HG03432 (cell line): ENCODE data around the gene EPHA4.

Experiments
- ATAC-seq: cut with Tn5 transposase; IDR thresholded peaks from one replicate; pipeline ENCODE4 v1.9.1; 2021; ENCODE audit warnings: mild to moderate bottlenecking, moderate library complexity; ENCODE audit not compliant: unreplicated experiment

EPHA4 gene

DNA sequence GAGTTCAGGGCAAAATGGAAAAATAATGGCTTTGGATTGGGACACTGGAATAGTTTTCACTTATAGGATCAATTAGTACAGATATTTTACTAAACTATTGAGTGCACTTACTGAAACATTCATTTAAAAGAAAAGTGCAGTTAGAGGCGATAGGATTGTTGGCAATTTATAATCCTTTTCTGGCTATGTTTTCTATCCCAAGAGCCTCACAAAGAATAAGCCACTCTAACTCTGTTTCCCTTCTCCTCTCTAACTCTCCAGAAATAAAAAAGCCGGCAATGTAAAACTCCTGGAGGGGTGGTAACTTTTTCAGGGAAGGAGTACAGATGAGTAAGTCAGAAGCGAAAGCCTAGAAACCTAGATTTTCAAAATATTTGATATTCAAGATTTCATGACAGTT is 91.3 kb downstream of the EPHA4 start:
- ATAC-seq: no peak

DNA sequence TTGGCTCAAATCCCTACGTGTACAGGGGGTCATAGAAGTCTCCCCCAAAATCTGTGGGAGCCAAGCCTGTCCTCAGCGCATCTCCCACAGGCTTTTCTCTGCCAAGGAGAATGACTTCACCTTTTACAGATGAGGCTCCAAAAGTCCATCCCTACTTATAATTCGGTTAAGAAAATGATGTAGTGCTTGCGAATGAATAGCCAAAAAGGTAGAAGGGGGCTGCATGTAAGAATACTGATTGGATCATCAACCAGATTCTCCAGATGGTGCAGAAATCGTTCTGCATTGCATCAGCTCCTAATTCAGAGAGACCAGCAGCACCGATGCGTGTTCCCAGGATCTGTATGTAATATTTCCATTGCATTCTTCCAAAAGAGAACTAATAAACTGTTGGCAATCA is 91.9 kb downstream of the EPHA4 start:
- no peak for ATAC-seq

DNA sequence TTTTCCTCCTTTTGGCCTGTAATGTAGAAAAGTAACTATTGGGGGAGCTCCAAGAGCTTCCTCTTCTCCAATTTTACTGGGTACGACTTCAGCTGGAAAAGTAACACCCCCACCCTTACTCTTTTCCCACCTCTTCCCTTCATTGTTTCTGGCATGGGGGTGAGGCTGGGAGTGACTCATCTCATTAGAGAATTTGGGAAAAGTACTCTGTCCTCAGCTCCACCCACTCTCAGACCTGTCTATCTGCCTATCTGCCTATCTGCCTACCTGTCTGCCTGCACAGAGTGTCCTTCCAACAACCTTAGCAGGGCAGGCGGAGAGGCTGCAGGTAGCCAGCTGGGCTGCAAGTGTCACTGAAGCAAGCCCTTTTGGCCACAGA is 93.6 kb downstream of the EPHA4 start:
- ATAC-seq: no peak

DNA sequence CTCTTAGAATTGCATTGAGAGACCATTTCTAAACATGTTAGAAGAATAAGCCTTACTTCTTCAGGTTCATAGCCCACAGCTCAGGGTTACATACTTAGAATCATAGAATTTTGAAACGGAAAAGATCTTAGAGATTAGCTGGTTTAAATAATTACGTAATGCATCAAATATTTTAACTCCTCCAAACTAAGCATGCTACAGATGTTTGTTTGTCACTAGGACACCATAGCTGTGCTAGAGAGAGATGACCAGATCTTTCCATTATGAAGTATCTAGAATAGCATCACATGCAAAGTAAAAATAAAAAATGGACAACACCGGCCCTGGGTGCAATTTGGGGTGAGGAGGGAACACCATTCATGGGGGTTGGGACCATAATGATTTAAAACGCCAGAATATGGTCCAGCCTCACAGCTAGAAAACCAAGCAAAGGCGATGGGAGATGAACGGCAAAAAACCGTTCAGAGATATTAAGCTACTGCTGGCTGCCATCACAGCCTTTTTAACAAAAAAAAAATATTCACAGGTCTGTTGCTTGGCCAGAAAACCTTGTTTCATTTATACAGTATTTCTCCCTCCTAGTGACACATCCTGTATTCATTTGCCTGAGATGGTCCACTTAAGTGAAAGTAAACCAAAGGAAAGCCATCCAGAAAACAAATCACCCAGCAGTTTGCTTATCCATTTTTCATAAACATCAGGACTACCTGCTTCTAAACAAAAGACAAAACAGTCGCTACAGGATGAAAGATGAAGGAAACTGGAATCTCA is 94.2 kb downstream of the EPHA4 start:
- ATAC-seq: no peak

DNA sequence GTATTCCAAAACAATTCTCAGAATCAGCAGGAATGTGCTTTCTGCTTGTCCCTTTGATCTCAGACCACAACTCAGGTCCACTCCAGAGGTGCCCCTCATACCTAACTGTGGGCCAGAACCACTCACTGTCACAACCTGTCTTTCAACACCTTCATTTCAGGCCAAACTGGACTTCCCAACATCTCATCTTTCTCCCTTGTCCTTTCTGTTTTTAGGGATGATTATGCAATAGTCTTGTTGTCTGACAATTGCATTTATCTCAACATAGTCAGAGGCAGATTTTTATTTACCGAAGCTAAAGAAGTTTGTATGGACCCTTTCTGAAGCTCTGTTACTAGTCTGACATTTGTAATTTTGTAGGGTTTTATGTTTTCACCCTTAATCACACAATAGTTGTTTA is 95.9 kb downstream of the EPHA4 start:
- no peak for ATAC-seq

DNA sequence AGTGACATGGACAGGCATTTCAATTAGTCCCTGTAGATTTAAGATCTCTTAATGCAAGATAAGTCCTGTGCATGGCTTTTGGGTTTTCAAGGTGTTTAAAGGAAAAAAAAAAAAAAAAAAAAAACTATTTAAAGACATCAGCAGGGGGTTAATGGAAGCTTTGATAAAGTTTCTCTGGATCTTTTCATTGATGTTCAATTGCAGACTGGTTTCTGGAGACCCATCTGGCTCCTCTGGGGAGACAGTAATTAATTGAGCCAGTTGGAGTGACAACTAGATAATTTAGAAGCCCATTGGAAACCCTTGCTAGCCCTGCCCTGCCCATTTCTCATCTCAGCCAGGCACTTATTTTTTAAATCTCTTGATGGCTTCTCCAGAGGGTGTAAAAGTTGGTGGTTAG is 98.7 kb downstream of the EPHA4 start:
- no peak for ATAC-seq

DNA sequence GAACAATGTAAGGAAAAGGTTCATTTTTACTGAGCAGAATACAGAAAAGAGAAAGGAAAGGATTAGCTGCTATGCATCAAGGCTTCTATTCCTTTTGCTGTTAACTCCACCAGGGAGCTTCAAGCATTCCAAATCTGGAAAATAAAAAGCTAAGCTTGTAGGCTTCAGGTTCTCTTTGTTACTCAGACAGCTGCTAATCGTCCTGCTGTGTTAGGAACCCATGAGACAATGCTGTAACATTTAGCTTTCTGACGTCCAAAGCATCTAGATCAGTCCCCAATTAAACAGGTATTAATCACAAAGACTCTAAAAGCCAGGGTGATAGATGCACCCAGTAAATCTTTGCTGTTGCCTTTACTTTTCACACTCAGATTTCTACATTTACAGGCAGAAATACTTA is 103.8 kb downstream of the EPHA4 start:
- ATAC-seq: no peak

DNA sequence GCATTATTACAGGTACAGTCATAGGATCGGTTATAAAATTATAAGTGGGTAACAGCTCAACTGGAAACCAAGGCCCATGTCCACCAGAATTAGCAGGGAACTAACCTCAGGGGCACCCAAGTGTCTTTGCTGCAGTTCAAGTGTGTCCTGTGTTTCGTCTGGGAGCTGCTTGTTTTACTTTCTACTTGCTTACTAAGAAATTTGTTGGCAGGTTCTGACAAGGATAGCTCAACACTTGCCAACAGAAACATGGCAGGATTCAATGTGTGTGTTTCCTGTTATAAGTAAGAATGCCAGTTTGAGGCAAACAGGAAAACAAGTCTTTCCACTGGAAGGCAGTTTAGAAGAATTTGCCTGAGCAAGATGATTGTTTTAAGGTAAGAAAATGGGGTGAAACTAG is 104.5 kb downstream of the EPHA4 start:
- ATAC-seq: no peak

DNA sequence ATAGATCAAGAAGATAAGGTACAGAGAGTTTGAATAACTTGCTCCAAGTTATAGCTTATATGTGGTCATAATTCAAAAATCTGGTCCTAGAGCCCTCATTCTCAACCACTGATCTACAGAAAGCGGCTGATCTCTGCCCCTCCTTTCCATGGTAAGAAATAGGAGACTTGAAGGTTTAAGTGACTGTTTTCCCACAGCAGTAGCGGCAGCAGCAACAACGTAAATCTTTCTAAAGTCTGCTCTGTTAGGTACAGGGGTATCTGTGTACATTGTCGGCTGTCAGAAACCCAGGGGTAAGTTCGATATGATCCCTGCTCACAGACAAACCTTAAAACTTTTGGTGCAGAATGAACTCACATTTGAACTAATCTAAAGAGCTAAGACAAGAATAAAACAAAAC is 105.4 kb downstream of the EPHA4 start:
- ATAC-seq: no peak

DNA sequence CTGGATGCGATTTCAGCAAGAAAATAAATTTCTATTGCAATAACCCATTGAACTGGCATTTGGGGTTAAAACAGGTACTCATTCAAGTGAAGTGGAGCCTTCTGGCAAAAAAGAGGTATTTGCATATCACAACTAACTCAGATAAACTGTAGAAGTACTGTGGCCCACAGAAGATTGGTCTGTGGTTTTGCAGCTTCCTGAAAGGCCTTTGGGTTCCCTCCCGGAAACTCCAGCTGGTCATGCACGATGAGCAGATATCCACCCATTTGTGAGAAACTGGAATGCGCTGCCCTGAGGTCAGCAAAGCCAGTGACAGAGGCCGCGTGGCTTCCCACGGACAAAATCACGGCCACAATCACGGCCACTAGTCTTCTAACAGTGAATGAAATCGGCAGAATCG is 106.3 kb downstream of the EPHA4 start:
- ATAC-seq: peak; percentile 64

DNA sequence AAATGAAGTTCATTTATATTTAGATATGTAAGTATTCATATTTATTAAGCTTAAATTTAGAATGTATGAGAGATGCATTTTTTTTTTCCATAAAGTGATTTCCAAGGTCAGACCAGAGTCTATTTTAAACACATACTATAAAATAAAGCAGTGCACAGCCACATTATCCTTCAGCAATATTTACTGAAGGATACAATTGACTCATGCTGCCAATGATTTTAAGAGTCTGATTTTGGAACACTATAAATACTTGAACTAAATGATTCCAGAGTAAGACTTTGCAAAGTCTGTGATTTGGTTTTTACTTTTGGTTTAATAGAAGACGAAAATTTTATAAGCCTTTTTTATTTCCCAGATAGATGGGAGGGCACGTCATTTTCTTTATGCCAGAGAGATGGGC is 107.1 kb downstream of the EPHA4 start:
- ATAC-seq: no peak

DNA sequence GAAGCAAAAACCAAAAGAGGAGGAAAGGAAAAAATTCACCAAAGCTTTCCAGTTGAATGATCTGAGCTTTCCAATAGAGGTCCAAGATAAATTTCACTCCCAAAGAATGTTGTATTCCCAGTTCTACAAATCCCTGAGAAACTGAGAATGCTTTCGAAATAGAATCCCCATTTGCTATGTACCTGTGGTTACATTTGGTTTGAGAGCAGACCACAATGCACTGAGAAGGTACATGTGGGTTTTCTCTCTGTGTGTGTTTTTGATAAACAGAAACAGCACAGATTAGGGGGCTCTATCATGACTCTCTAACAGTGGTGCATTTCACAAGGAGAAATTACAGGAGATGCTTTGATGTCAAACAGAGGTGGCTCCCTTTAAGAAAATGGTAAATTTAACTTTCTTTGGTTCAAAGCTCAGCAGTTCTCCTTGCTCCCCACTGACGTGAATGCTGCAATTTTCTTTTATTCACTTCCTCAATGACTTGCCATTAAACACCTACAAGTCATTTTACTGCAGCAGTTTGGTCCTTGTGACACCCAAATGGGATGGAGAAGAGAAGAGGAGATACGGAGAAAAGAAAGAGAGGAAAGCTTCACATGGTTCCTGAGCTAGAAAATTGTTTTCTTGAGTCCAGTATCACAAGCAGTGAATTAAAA is 108.7 kb downstream of the EPHA4 start:
- ATAC-seq: no peak

DNA sequence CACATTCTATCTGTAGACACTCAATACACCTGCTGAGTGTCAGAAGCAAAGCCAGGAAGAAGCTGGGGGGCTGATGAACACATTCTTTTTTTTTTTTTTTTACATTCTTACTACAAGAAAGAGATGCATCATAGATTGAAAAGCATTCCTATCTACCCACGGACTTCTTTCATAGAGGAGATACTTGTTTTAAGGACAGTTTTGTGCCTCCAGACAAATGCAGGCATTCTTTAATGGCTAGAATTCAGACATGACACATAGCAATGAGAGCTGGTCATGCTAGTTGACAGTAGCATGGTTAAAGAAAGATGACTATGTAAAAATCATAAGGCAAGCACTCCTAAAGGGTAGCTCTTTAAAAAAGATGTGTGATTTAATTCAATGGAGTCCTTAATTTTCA is 110.2 kb downstream of the EPHA4 start:
- no peak for ATAC-seq

DNA sequence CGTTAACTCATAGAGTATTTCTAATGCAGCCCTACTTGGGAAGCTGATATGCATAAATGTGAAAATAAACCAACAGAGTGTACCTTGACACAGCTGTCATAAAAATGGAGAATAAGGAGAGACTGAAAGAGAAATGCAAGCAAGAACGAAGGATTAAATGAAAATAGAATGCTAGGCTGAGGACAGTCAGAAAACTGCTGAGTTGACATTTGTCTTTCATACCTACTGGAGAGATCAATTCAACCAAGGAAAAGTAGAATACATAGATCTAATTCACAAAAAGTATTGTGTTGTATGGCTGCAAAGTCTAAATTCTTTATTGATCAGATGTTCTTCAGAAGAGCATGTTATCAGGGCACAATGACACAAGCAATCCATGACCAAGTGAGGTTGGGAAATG is 112.0 kb downstream of the EPHA4 start:
- ATAC-seq: no peak

DNA sequence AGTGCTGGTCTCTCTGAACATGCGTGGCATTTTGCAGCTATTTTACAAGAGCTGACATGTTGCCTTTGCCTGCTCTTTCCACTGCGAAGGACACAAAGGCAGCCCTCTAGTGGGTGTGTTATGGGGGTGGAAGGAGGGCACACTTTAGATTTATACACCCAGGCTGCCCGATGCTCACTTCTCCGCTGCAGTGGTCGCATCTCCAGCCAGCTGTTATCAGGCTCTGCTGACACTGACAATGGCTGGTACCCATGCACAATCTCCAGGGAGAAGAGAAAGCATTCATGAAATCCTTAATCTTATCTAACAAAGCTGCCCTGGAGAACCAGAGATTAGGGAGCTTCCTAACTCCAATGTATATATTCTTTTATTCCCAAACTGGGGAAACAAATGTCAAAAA is 113.5 kb downstream of the EPHA4 start:
- no peak for ATAC-seq

DNA sequence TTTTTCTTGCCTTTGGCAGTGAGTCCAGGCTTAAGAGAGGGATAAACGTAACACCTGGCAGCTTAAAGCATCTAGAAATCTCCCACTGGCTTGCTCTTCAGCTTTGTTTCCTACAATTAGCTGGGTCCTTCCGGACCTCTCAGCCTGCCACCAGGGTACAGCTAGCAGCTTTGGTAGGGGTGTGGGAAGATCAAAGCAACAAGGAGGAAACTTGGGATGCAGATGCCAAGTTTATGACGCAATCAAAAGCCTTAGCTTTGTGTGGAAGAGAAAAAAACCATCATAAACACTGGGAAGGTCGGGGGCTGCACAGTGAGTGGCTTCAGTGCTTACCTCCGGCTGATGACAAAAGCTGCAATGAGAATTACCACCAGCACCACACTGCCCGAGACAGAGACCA is 116.9 kb downstream of the EPHA4 start:
- no peak for ATAC-seq

DNA sequence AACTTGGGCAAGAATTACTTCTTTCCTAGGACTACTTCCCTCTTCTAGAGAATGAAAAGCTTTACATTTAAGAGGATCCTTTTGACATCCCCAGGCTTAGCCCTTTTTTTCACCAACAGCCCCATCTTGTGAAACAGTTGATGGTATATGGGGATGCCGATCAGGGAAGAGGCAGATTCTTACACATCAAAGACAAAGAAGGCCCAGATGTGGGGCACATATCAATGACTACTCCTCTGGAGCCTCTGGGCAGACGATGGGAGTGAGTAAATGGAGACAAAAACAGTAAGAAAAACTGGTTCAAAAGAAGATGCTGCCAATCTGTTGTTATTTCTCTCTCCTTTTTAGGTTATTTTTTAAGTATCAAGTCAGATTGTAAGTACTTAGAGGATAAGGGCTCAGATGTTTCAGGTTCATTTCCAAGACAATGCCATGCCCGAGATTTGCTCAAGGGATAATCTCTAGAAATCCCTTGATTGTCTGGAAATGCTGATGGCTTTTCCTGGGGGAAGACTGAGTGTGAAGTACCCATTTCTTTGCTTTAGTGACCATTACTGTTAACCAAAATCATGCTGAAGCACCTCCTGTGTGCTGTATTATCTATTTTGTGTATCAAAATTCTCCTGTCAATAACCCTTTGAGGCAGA is 117.5 kb downstream of the EPHA4 start:
- no peak for ATAC-seq

DNA sequence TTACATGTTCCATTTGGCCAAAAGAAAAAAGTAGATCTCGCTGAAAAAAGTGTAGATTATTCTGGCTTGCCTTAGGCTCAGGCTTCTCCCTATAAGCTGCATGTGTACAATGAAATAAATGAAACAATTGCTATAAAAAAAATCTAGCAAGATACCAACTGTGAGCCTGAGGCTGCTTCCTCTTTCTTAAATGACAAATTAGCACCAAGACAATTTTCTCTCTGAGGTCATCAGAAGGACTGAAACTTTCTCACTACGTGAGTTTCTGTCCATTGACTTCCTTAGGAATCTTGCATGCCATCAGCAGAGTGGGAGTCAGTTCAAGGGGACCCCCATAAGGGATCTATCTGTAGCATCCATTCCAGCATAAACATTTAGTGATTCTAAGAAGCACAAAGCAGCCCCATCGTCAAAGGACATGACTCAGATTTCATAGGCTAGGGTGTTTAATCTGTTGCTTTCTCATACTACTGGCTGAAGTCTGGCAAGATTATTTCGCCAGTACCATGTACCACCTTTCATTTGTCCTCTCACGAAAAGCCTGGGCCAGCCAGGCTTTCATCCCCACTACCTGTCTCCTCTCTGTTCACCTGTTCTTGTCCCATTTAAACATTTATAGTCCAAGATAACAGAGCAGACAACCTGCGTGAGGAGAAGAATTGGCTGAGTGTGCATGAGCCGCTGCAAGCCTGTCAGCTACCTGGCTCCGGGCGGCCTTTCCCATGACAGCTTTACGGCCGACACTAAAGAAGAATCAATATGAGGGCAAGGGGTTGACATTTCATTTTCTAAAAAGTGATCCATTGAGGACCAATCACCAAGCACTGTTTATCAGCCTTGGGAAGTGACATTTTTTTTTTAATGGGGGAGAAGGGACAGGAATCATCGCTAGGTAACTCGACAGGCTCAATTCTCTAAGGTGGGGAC is 120.0 kb downstream of the EPHA4 start:
- ATAC-seq: no peak

DNA sequence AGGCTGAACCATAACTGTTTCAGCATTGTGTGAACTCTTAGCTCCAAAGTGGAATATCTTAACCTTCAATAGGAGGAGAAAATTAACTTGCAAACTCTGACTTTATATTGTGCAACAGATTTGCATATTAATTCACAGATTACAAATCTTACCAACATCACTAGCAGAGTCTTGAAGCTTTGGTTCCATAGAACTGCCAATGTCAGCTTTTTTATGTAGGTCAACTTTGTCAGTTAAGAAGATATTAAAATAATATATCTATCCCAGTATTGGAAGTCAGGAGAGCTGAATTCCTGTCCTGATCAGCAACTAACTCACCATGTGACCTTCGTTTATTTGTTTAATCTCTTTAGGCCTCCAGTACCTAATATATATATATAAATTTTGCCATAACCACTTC is 121.8 kb downstream of the EPHA4 start:
- no peak for ATAC-seq

DNA sequence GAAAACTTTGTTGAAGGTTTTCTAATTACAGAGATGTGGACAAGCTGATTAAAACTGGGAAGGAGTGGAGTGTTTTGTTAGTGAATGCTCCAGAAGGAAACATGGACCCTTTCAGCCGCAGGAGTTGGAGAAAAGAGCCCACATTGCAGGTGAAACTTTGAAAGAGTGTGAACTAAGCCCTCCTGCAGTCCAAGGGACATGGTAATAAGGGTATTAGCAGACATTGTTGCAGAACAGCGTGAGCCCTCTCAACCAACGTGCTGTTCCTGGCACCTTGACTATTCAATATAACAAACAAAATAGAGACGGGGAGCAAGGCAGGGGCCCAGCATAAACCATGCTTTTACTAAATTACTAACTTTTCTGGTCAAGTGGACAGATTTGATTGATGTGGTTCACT is 122.7 kb downstream of the EPHA4 start:
- no peak for ATAC-seq

DNA sequence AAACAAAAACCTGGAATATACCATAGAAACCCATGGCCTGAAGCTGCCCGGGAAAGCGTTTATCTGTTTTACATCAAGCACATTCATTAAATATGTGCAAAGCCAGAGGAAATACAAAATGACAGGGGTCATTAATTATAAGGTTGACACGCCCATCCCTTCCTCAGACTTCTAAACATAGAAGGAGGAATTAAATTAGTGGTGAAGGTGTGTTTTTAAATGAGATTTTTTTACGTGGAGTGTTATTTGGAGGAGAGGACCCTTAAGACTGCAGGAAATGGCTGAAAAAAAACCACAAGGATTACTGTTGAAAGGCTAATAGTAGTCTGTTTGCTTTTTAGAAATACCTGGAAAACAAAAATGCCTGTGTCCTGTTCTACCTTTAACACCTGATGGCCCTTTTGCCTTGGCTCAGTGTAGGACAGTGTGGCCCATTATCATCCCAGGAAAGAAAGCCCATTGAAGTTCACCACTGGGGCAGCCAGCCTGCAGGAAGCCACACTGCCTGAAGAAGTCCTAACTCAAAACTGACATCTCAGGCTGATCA is 123.2 kb downstream of the EPHA4 start:
- ATAC-seq: no peak
